CD4-positive, alpha-beta T cell (primary cell): Measurements from ENCODE around the gene ZSCAN25. TPM values are rescaled to one million over a fixed set of nuclear protein-coding genes. Genes with fewer than 3 reads are reported as not detected.

Experiments
- ATAC-seq: fragments of 200-7000 bp; cut with Tn5 transposase; one replicate; pipeline ENCODE4 v1.10.0; 2022; ENCODE audit warnings: mild to moderate bottlenecking; ENCODE audit not compliant: poor library complexity
- CTCF ChIA-PET: fragments of 350-600 bp; sonication (Branson Sonifier 250); formaldehyde crosslinking; loops from one replicate; lab custom pipeline; 2021; ENCODE audit warnings: antibody characterized with exemption, inconsistent platforms; lab: Charles Lee
- POLR2A ChIA-PET: fragments of 350-600 bp; sonication (Branson Sonifier 250); formaldehyde crosslinking; loops from one replicate; lab custom pipeline; 2021; ENCODE audit warnings: antibody characterized with exemption, inconsistent platforms; lab: Charles Lee
- DNase-seq, 14 experiments: peaks; one replicate each; pipeline ENCODE4 v3.0.0-alpha.2; 2013 to 2020; ENCODE audit warnings: mixed read lengths in 2 of 14
- H3K27ac ChIP-seq, 2 donors: one replicate each; pipeline versions ENCODE4 v1.5.1 to v1.7.0; 2013; ENCODE audit warnings: low read length in 2 of 2, low read depth in 1 of 2, mild to moderate bottlenecking in 1 of 2
- H3K27me3 ChIP-seq, 2 experiments: 1 replicate in 1 of 2; 2 replicates in 1 of 2; pipeline versions ENCODE4 v1.6.1 to v1.7.0; 2013; ENCODE audit warnings: low read length in 2 of 2, control low read depth in 1 of 2, mild to moderate bottlenecking in 1 of 2, moderate library complexity in 1 of 2; ENCODE audit not compliant: insufficient read depth in 2 of 2, control insufficient read depth in 1 of 2
- H3K36me3 ChIP-seq: one replicate; pipeline ENCODE4 v1.6.1; 2013; ENCODE audit warnings: low read length, control low read depth; ENCODE audit not compliant: insufficient read depth
- H3K4me1 ChIP-seq: one replicate; pipeline ENCODE4 v1.6.1; 2013; ENCODE audit warnings: low read length, control low read depth; ENCODE audit not compliant: insufficient read depth
- H3K4me3 ChIP-seq: one replicate; pipeline ENCODE4 v1.5.1; 2013; ENCODE audit warnings: mild to moderate bottlenecking, low read length, moderate library complexity
- H3K9me3 ChIP-seq, 2 experiments: 1 replicate in 1 of 2; 2 replicates in 1 of 2; pipeline versions ENCODE4 v1.6.1 to v1.7.0; 2013; ENCODE audit warnings: low read length in 2 of 2, mild to moderate bottlenecking in 2 of 2, control low read depth in 1 of 2, moderate library complexity in 1 of 2; ENCODE audit not compliant: control insufficient read depth in 1 of 2, insufficient read depth in 1 of 2
- H3K27ac Mint-ChIP-seq: one replicate; pipeline ENCODE4 v1.8.0; 2020; ENCODE audit warnings: mixed read lengths
- H3K27me3 Mint-ChIP-seq: one replicate; pipeline ENCODE4 v1.8.0; 2021; ENCODE audit warnings: mixed read lengths
- H3K36me3 Mint-ChIP-seq: one replicate; pipeline ENCODE4 v1.8.0; 2021; ENCODE audit warnings: low read depth, mixed read lengths
- H3K4me1 Mint-ChIP-seq: one replicate; pipeline ENCODE4 v1.8.0; 2021; ENCODE audit warnings: low read depth, mixed read lengths
- H3K4me3 Mint-ChIP-seq: one replicate; pipeline ENCODE4 v1.8.0; 2020; ENCODE audit warnings: mild to moderate bottlenecking, mixed read lengths
- H3K9me3 Mint-ChIP-seq: one replicate; pipeline ENCODE4 v1.8.0; 2020; ENCODE audit warnings: mixed read lengths
- CTCF ChIP-seq: fragments of 200-600 bp; IDR thresholded peaks from one replicate; pipeline ENCODE4 v1.8.0; 2022; ENCODE audit warnings: antibody characterized with exemption, mild to moderate bottlenecking
- intact Hi-C, 2 experiments: fragments of 100-400 bp; cut with DNase I in 1 of 2; cut with micrococcal nuclease in 1 of 2; formaldehyde crosslinking; loops; one replicate each; pipeline versions ENCODE4 v1.15.1 to v1.9.0; 2023 to 2025; cut with DNase I, micrococcal nuclease
- total RNA-seq, 174 experiments: library from RNA in 2 of 174; stranded (reverse) in 2 of 174; gene quantifications; one replicate each; pipeline ENCODE4 v1.2.3 and lab custom pipeline; 2021 to 2026

ZSCAN25 gene
- total RNA-seq, 2 experiments from 2014 or later: 41.5 to 44.2 TPM

- Histone ChIP-seq H3K27ac (no peak overlapping the region), H3K27me3 (no peaks in the 10 kb centered on the region), H3K9me3 (no peaks in the 10 kb centered on the region), H3K36me3 (peaks cover 83% of the 10 kb centered on the region), H3K4me1 (peaks cover 35% of the 10 kb centered on the region), H3K4me3 (no peak overlapping the region)
- ATAC-seq: no peak
- no peaks in the 10 kb centered on the region for H3K27me3 Mint-ChIP-seq
- H3K27ac Mint-ChIP-seq: peak overlapping the region; percentile 92
- ChIA-PET POLR2A (no interaction called here), CTCF (interaction anchor here (1.0 kb wide), 1 partner anchor 10 kb away, joined by 3 read pairs; no protein-coding TSS in a partner anchor)
- TF ChIP-seq CTCF: no peak
- DNase-seq: no peak
- peaks cover 46% of the 10 kb centered on the region for H3K4me1 Mint-ChIP-seq
- no peak overlapping the region for H3K4me3 Mint-ChIP-seq
- intact Hi-C loops: loop anchor here in 1 of 2 experiments (10.0 kb wide), 1 partner anchor 483 kb away; the partner anchor contains the start of gene SMURF1
- no peaks in the 10 kb centered on the region for H3K9me3 Mint-ChIP-seq
- H3K36me3 Mint-ChIP-seq: peaks cover 89% of the 10 kb centered on the region
Observed at GRCh38 chr7:99627513-99627912, 10.8 kb downstream of the ZSCAN25 start.

GRCh38 chr7:99628471-99629465 is 12.0 kb downstream of the ZSCAN25 start:
- H3K27ac Mint-ChIP-seq: no peak overlapping the region
- Histone ChIP-seq H3K27me3 (no peaks in the 10 kb centered on the region), H3K36me3 (peaks cover 82% of the 10 kb centered on the region), H3K4me3 (no peak overlapping the region), H3K9me3 (no peaks in the 10 kb centered on the region), H3K4me1 (peaks cover 22% of the 10 kb centered on the region), H3K27ac (no peak overlapping the region)
- POLR2A ChIA-PET: no interaction called here
- ATAC-seq: no peak
- H3K27me3 Mint-ChIP-seq: no peaks in the 10 kb centered on the region
- no peak for TF ChIP-seq CTCF
- peaks cover 36% of the 10 kb centered on the region for H3K4me1 Mint-ChIP-seq
- intact Hi-C loops: loop anchor here in 1 of 2 experiments (10.0 kb wide), 1 partner anchor 484 kb away; the partner anchor contains the start of gene SMURF1
- H3K36me3 Mint-ChIP-seq: peaks cover 87% of the 10 kb centered on the region
- CTCF ChIA-PET: no interaction called here
- DNase-seq: no peak
- H3K4me3 Mint-ChIP-seq: no peak overlapping the region
- no peaks in the 10 kb centered on the region for H3K9me3 Mint-ChIP-seq

GRCh38 chr7:99629643-99630042 is 12.9 kb downstream of the ZSCAN25 start:
- H3K27ac Mint-ChIP-seq: no peak overlapping the region
- H3K27me3 Mint-ChIP-seq: no peaks in the 10 kb centered on the region
- H3K9me3 ChIP-seq: no peaks in the 10 kb centered on the region
- H3K36me3 ChIP-seq: peaks cover 88% of the 10 kb centered on the region
- no peak overlapping the region for H3K4me3 ChIP-seq
- no peak overlapping the region for H3K4me3 Mint-ChIP-seq
- H3K4me1 ChIP-seq: peaks cover 13% of the 10 kb centered on the region
- H3K36me3 Mint-ChIP-seq: peaks cover 79% of the 10 kb centered on the region
- DNase-seq: no peak
- POLR2A ChIA-PET: no interaction called here
- intact Hi-C loops: loop anchor here in 1 of 2 experiments (10.0 kb wide), 1 partner anchor 485 kb away; the partner anchor contains the start of gene SMURF1
- CTCF ChIA-PET: no interaction called here
- no peak for TF ChIP-seq CTCF
- H3K9me3 Mint-ChIP-seq: no peaks in the 10 kb centered on the region
- no peak overlapping the region for H3K27ac ChIP-seq
- no peak for ATAC-seq
- H3K4me1 Mint-ChIP-seq: peaks cover 28% of the 10 kb centered on the region
- no peaks in the 10 kb centered on the region for H3K27me3 ChIP-seq
